HFFc6 (cell line): ENCODE data around the gene NRIP2. TPM values are rescaled to one million over a fixed set of nuclear protein-coding genes. Genes with fewer than 3 reads are reported as not detected.

Experiments
- DNase-seq: peaks from one replicate; pipeline ENCODE4 v3.0.0-alpha.2; 2018
- H3K27ac Mint-ChIP-seq: 2 replicates; pipeline ENCODE4 v1.8.0; 2020; ENCODE audit warnings: mild to moderate bottlenecking, mixed read lengths
- H3K27me3 Mint-ChIP-seq: 2 replicates; pipeline ENCODE4 v1.8.0; 2021; ENCODE audit warnings: mild to moderate bottlenecking, moderate library complexity, mixed read lengths; ENCODE audit not compliant: insufficient read depth
- H3K36me3 Mint-ChIP-seq: 2 replicates; pipeline ENCODE4 v1.8.0; 2021; ENCODE audit warnings: low read depth, mixed read lengths
- H3K4me1 Mint-ChIP-seq: 2 replicates; pipeline ENCODE4 v1.8.0; 2020; ENCODE audit warnings: low read depth, mixed read lengths
- H3K4me3 Mint-ChIP-seq: 2 replicates; pipeline ENCODE4 v1.8.0; 2020; ENCODE audit warnings: mild to moderate bottlenecking, moderate library complexity, mixed read lengths
- H3K9me3 Mint-ChIP-seq: 2 replicates; pipeline ENCODE4 v1.8.0; 2020; ENCODE audit warnings: mild to moderate bottlenecking, mixed read lengths
- total RNA-seq, 6 experiments: library from RNA; stranded (reverse); fragmentation: NEBNext Ultra II Directional; extraction: Animal tissue kit (Norgen Biotek cat#: 25700); gene quantifications; 2 replicates in 1 of 6; 3 replicates in 5 of 6; pipeline ENCODE4 v1.2.3, GENCODE V29; 2021
- TF ChIP-seq, protein P1 (sequence below): fragments of 200-600 bp; sonication (generic); IDR thresholded peaks from 2 replicates; pipeline ENCODE4 v1.5.0; 2021; ENCODE audit warnings: antibody characterized with exemption, mild to moderate bottlenecking

NRIP2 gene
- total RNA-seq, 6 experiments from 2014 or later, result not detected

DNA sequence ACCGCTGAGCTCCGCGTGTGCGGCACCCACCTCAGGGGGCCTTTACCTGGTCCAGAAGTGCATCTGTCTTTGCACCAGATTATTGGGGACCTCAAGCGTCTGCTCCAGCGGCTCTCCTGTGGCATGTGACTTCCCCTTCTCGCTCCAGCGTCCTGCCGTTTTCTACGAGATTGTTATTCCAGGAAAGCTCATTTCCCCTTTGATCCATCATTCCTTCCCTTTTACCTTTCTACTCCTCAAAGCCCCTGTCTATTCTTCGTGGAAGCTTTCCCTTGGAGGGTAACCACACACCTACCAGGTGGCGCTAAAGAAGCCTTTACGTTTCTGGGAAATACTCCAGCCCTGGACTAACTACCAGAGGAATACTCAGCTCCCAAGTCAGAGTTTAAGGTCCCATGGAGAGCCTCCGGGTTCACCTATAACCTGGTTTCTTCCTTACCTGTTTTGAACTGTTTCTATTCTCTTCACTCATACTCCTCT, 38.6 kb downstream of the NRIP2 start:
- Mint-ChIP-seq H3K27ac (peak overlapping the region; percentile 55), H3K4me3 (peak overlapping the region; percentile 95)

DNA sequence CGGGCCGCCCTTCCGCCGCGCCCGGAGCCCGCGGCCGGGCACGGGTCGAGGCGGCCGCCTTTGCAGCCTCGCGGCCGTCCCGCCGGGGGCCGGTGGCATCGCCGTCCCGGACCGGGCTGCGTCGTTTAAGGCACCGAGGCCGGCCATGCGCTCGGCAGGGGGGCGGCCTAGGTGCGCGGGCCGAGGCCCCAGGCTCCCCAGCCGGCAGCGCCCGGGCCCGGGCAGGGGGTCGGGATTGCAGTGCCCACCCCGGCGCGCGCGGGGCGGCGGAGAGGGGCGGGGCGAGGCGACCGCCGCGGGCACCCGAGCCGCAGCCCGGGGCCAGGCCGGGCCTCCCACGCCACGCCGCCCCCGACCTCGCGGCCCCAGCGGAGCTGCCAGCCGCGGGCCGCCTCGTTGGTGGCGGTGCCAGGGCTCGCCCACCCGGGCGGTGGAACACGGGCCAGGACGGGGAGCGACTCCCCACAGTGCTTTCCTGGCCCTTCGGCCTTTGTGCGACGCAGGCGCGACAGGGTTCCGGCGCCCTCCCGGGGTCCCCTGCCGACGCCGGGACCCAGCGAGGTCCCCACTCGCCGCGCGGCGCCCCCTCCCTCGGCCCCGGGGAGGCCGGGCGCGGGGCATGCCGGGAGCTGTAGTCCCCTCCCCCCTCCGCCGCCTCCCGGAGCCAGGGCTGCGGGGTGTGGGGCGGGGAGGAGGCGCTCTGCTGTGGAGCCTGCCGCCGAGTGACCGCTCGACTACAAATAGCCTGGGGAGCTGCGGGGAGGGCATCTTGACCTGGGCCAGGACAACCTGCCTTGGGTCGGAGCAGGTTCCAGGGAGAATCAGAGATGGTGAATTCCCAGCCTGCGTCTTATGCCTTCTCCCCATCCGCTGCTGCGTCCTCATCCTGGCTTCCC, 39.3 kb downstream of the NRIP2 start:
- TF ChIP-seq, protein P1, sequence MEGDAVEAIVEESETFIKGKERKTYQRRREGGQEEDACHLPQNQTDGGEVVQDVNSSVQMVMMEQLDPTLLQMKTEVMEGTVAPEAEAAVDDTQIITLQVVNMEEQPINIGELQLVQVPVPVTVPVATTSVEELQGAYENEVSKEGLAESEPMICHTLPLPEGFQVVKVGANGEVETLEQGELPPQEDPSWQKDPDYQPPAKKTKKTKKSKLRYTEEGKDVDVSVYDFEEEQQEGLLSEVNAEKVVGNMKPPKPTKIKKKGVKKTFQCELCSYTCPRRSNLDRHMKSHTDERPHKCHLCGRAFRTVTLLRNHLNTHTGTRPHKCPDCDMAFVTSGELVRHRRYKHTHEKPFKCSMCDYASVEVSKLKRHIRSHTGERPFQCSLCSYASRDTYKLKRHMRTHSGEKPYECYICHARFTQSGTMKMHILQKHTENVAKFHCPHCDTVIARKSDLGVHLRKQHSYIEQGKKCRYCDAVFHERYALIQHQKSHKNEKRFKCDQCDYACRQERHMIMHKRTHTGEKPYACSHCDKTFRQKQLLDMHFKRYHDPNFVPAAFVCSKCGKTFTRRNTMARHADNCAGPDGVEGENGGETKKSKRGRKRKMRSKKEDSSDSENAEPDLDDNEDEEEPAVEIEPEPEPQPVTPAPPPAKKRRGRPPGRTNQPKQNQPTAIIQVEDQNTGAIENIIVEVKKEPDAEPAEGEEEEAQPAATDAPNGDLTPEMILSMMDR, result no peak
- peak; percentile 14 for DNase-seq
- Mint-ChIP-seq H3K4me3 (peak overlapping the region; percentile 95), H3K27me3 (peaks cover 1% of the 10 kb centered on the region), H3K9me3 (no peaks in the 10 kb centered on the region), H3K4me1 (peaks cover 17% of the 10 kb centered on the region), H3K27ac (peak overlapping the region; percentile 55), H3K36me3 (peaks cover 24% of the 10 kb centered on the region)

More for the DNA sequence above, 38.6 kb downstream of the NRIP2 start:
- TF ChIP-seq, protein P1, result peak; percentile 32; the same call in 1 of the 2 replicates
- Mint-ChIP-seq H3K36me3 (peaks cover 30% of the 10 kb centered on the region), H3K4me1 (peaks cover 17% of the 10 kb centered on the region), H3K9me3 (no peaks in the 10 kb centered on the region), H3K27me3 (peaks cover 1% of the 10 kb centered on the region)
- DNase-seq, result no peak

DNA sequence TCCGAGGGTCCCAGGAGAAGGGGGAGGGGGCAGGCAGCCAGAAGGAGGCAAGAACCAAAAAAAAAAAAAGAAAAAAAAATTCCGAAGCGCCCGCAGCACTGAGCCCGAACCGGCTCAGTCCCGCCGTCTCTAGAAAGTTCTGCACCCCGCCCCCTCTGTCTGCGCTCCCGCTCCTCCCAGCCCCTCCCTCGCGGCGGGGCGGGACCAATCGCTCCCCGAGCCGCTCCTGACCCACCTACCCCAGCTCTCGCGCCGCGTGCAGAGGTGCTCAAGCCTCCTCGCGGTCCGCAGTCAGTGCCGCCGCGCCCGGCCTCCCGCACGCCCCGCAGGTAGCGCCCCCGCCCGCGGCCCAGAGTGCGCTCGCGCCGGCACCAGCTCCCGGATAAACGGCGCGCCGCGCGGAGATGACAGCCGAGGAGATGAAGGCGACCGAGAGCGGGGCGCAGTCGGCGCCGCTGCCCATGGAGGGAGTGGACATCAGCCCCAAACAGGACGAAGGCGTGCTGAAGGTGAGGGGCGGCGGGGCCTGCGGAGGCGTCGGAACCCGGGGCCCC, 40.0 kb downstream of the NRIP2 start, which contains the start of gene FKBP4:
Gene FKBP4, plus strand, starts transcription at position 235 of the 554 bp plus-strand sequence. Its CDS starts 170 bp downstream, at position 405.
- H3K9me3 Mint-ChIP-seq, result no peaks in the 10 kb centered on the region
- peaks cover 17% of the 10 kb centered on the region for H3K36me3 Mint-ChIP-seq
- DNase-seq, result peak; percentile 76
- peak within 1 kb of the TSS; percentile 36 for H3K27ac Mint-ChIP-seq
- peak within 1 kb of the TSS; percentile 95 for H3K4me3 Mint-ChIP-seq
- H3K27me3 Mint-ChIP-seq, result peaks cover 5% of the 10 kb centered on the region
- H3K4me1 Mint-ChIP-seq, result peaks cover 17% of the 10 kb centered on the region
- TF ChIP-seq, protein P1, result no peak

DNA sequence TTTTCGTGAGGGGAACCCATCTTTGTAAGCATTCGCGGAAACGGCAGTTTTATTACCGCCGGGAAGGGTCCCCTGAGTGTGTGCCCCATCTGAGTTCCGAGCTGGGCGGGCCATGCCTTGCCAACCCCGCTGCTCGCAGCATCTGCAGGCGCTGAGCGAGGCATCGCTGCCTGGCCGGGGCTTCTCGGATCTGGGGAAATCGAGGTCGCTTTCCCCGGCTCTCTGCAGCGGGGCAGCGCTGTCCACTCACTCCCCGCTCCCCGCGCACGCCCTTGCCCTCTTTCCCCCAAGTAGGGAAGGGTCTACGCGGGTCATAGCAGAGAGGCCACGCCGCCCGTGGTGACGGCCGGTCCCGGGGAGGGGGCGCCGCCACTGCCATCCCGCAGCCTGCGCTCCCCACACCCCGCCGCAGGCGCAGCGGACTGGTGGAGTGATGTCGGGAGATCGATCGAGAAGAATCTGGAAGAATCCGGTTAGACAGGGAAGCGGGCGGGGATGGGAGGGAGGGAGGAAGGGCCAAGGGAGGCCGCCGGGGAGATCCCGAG, 40.6 kb downstream of the NRIP2 start:
- peak overlapping the region; percentile 75 for H3K4me3 Mint-ChIP-seq
- peak; percentile 14 for DNase-seq
- H3K4me1 Mint-ChIP-seq, result peaks cover 17% of the 10 kb centered on the region
- TF ChIP-seq, protein P1, result no peak
- H3K27ac Mint-ChIP-seq, result peak overlapping the region; percentile 36
- no peaks in the 10 kb centered on the region for H3K9me3 Mint-ChIP-seq
- H3K36me3 Mint-ChIP-seq, result peaks cover 12% of the 10 kb centered on the region
- peaks cover 10% of the 10 kb centered on the region for H3K27me3 Mint-ChIP-seq

DNA sequence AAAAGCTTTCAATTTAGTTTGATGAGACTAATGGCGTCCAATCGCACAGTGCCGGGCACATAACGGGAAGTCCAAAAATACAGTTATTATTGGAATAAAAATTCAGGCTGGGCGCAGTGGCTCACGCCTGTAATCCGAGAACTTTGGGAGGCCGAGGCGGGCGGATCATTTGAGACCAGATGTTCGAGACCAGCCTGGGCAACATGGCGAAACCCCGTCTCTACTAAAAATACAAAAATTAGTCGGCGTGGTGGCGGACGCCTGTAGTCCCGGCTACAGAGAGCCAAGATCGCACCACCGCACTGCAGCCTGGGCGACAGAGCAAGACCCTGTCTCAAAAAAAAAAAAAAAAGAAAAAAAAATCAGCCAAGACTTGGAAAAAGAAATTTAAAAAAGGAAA, 41.3 kb downstream of the NRIP2 start:
- Mint-ChIP-seq H3K36me3 (peaks cover 5% of the 10 kb centered on the region), H3K27ac (no peak overlapping the region; the same call in 1 of the 2 replicates), H3K27me3 (peaks cover 14% of the 10 kb centered on the region), H3K4me3 (peak overlapping the region; percentile 75), H3K9me3 (no peaks in the 10 kb centered on the region), H3K4me1 (peaks cover 17% of the 10 kb centered on the region)
- no peak for DNase-seq
- TF ChIP-seq, protein P1, result no peak
